Caco-2 (cell line): ENCODE measurements around the gene CKLF. TPM values are rescaled to one million over a fixed set of nuclear protein-coding genes. Genes with fewer than 3 reads are reported as not detected.

Source experiments
- BruUV-seq: library from RNA; stranded (reverse); fragments of 400-500 nt; replicated peaks from 2 replicates; lab custom pipeline; 2021; lab: Mats Ljungman, UMichigan
- CTCF ChIA-PET: fragments of 300-600 bp; sonication (Branson Sonifier 250); formaldehyde crosslinking; loops from one replicate; lab custom pipeline; 2022; ENCODE audit warnings: antibody characterized with exemption; lab: Charles Lee
- POLR2A ChIA-PET: fragments of 300-600 bp; sonication (Branson Sonifier 250); formaldehyde crosslinking; loops from one replicate; lab custom pipeline; 2022; ENCODE audit warnings: antibody characterized with exemption; lab: Charles Lee
- DNase-seq, 2 experiments: peaks; one replicate each; pipeline versions ENCODE4 v3.0.0 to v3.0.0-alpha.2; 2020 to 2022
- H3K27me3 ChIP-seq: replicated peaks from 2 replicates; pipeline ENCODE4 v1.6.0; 2011; ENCODE audit warnings: low read length; ENCODE audit not compliant: control insufficient read depth, insufficient read depth
- H3K36me3 ChIP-seq: 2 replicates; pipeline ENCODE4 v1.5.1; 2011; ENCODE audit warnings: low read length; ENCODE audit not compliant: control insufficient read depth, insufficient read depth
- H3K4me1 ChIP-seq: fragments of 250-450 bp; sonication (Bioruptor Pico); 2 replicates; pipeline ENCODE4 v1.5.1; 2020; ENCODE audit warnings: mild to moderate bottlenecking
- H3K4me3 ChIP-seq: 2 replicates; pipeline ENCODE4 v1.5.1; 2011; ENCODE audit warnings: low read depth, mild to moderate bottlenecking, control low read depth, low read length
- H3K9me3 ChIP-seq: fragments of 250-450 bp; sonication (Bioruptor Pico); 2 replicates; pipeline ENCODE4 v1.5.1; 2020; ENCODE audit warnings: mild to moderate bottlenecking, moderate library complexity
- H3K27ac Mint-ChIP-seq: one replicate; pipeline ENCODE4 v1.8.0; 2022; ENCODE audit warnings: mixed read lengths; ENCODE audit not compliant: unreplicated experiment
- H3K27me3 Mint-ChIP-seq: one replicate; pipeline ENCODE4 v1.8.0; 2022; ENCODE audit warnings: mixed read lengths; ENCODE audit not compliant: insufficient read depth, unreplicated experiment
- H3K36me3 Mint-ChIP-seq: one replicate; pipeline ENCODE4 v1.8.0; 2022; ENCODE audit warnings: mild to moderate bottlenecking, mixed read lengths; ENCODE audit not compliant: insufficient read depth, unreplicated experiment
- H3K4me1 Mint-ChIP-seq: one replicate; pipeline ENCODE4 v1.8.0; 2022; ENCODE audit warnings: low read depth, mixed read lengths; ENCODE audit not compliant: unreplicated experiment
- H3K4me3 Mint-ChIP-seq: one replicate; pipeline ENCODE4 v1.8.0; 2022; ENCODE audit warnings: mild to moderate bottlenecking, moderate library complexity, mixed read lengths; ENCODE audit not compliant: unreplicated experiment
- H3K9me3 Mint-ChIP-seq: one replicate; pipeline ENCODE4 v1.8.0; 2022; ENCODE audit warnings: mixed read lengths; ENCODE audit not compliant: unreplicated experiment
- CTCF ChIP-seq, 2 experiments: fragments of 200-600 bp in 1 of 2; IDR thresholded peaks; 1 replicate in 1 of 2; 2 replicates in 1 of 2; pipeline versions ENCODE4 v1.5.1 to v1.8.0; 2011 to 2022; ENCODE audit warnings: antibody characterized with exemption in 1 of 2, control low read depth in 1 of 2, inconsistent platforms in 1 of 2, low read depth in 1 of 2, low read length in 1 of 2, mild to moderate bottlenecking in 1 of 2, moderate library complexity in 1 of 2; ENCODE audit not compliant: insufficient read depth in 1 of 2, severe bottlenecking in 1 of 2, unreplicated experiment in 1 of 2
- intact Hi-C: fragments of 100-400 bp; cut with micrococcal nuclease; formaldehyde crosslinking; loops from one replicate; pipeline ENCODE4 v1.10.0; 2022; ENCODE audit not compliant: unreplicated experiment
- total RNA-seq: library from RNA; stranded (reverse); gene quantifications from 2 replicates; pipeline ENCODE4 v1.2.3, GENCODE V29; 2022

CKLF gene
- total RNA-seq, 1 experiment from 2014 or later: 103 TPM

DNA sequence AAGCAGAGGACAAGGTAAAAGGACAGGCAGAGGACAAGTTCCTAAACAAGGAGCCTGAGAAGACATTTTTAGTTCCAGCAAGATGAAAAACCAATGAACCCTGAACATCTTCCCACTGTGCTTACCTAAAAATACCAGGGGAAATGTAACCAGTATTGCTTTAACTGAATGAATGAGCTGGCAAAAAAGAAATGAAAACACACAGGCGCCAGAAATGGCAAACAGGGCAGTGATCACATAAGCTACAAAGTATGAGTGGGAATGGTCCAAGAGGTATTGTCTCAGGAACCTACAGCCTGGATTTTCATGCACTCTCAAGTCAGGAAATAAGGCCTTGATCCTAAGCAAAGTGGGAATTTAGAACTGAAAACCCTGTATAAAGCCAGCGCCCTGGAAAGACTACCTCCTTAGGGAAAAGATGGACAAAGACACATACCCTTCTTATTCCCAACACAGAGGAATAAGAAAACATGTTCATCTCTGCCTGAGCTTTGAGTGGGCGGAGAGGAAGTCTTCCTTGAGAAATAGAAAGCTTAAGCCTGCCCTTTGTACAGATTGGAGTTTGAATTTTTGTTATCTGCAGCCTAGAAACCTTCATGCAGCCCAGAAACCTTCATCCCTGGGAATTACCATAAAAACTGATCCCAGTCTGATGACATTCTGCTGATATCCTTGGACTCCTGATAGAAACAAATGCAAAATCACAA, 29.0 kb downstream of the CKLF start:
- POLR2A ChIA-PET: no interaction called here
- Mint-ChIP-seq H3K4me1 (no peaks in the 10 kb centered on the region), H3K9me3 (no peaks in the 10 kb centered on the region), H3K27me3 (peaks cover 3% of the 10 kb centered on the region), H3K36me3 (no peaks in the 10 kb centered on the region), H3K4me3 (no peak overlapping the region), H3K27ac (no peak overlapping the region)
- no peaks in the 10 kb centered on the region for H3K9me3 ChIP-seq
- intact Hi-C loops: no loop called here
- peaks cover 9% of the 10 kb centered on the region; the same call in 1 of the 2 replicates for H3K4me1 ChIP-seq
- H3K4me3 ChIP-seq: no peak overlapping the region
- H3K36me3 ChIP-seq: no peaks in the 10 kb centered on the region
- no peak for DNase-seq
- CTCF ChIA-PET: interaction anchor here (0.6 to 2.2 kb wide), 3 partner anchors 23 to 253 kb away, joined by 3 to 10 read pairs (median 4); partner anchors contain the start of gene CMTM3
- no TSS peak for BruUV-seq
- TF ChIP-seq CTCF (IDR thresholded peaks at IDR 0.05; ENCODE audit: insufficient read depth in 1 of 2, low read depth in 1 of 2, low read length in 1 of 2, severe bottlenecking in 1 of 2, unreplicated experiment in 1 of 2): no peak
- H3K27me3 ChIP-seq: no peaks in the 10 kb centered on the region

- H3K36me3 ChIP-seq: no peaks in the 10 kb centered on the region
- ChIA-PET CTCF (no interaction called here), POLR2A (no interaction called here)
- no peak overlapping the region for H3K4me3 ChIP-seq
- H3K4me1 Mint-ChIP-seq: no peaks in the 10 kb centered on the region
- no peaks in the 10 kb centered on the region for H3K9me3 ChIP-seq
- H3K27me3 ChIP-seq: no peaks in the 10 kb centered on the region
- H3K36me3 Mint-ChIP-seq: no peaks in the 10 kb centered on the region
- no peak overlapping the region for H3K4me3 Mint-ChIP-seq
- no TSS peak for BruUV-seq
- H3K27me3 Mint-ChIP-seq: peaks cover 3% of the 10 kb centered on the region
- no peak overlapping the region for H3K27ac Mint-ChIP-seq
- peaks cover 8% of the 10 kb centered on the region; the same call in 1 of the 2 replicates for H3K4me1 ChIP-seq
- no peak for DNase-seq
- intact Hi-C loops: loop anchor here (5.0 kb wide), 1 partner anchor 178 kb away; no protein-coding TSS in a partner anchor
- no peak for TF ChIP-seq CTCF (IDR thresholded peaks at IDR 0.05; ENCODE audit: insufficient read depth in 1 of 2, low read depth in 1 of 2, low read length in 1 of 2, severe bottlenecking in 1 of 2, unreplicated experiment in 1 of 2)
- H3K9me3 Mint-ChIP-seq: no peaks in the 10 kb centered on the region
Measured at GRCh38 chr16:66585481-66586239, 33.3 kb downstream of the CKLF start.

- TF ChIP-seq CTCF (IDR thresholded peaks at IDR 0.05; ENCODE audit: insufficient read depth in 1 of 2, low read depth in 1 of 2, low read length in 1 of 2, severe bottlenecking in 1 of 2, unreplicated experiment in 1 of 2): no peak
- H3K4me3 Mint-ChIP-seq: no peak overlapping the region
- no peaks in the 10 kb centered on the region for H3K4me1 Mint-ChIP-seq
- BruUV-seq: no TSS peak
- POLR2A ChIA-PET: no interaction called here
- no peak overlapping the region for H3K27ac Mint-ChIP-seq
- Histone ChIP-seq H3K27me3 (no peaks in the 10 kb centered on the region), H3K36me3 (no peaks in the 10 kb centered on the region), H3K4me3 (no peak overlapping the region), H3K9me3 (no peaks in the 10 kb centered on the region), H3K4me1 (no peaks in the 10 kb centered on the region)
- no peaks in the 10 kb centered on the region for H3K27me3 Mint-ChIP-seq
- no peak for DNase-seq
- H3K36me3 Mint-ChIP-seq: no peaks in the 10 kb centered on the region
- intact Hi-C loops: loop anchor here (5.0 kb wide), 1 partner anchor 181 kb away; no protein-coding TSS in a partner anchor
- CTCF ChIA-PET: interaction anchor here (3.0 kb wide), 1 partner anchor 181 kb away, joined by 14 read pairs; no protein-coding TSS in a partner anchor
- H3K9me3 Mint-ChIP-seq: no peaks in the 10 kb centered on the region
Measured at GRCh38 chr16:66587881-66588600, 35.7 kb downstream of the CKLF start.
